Activated T-cell treated with anti-CD3 and anti-CD28 coated beads for 1 hour (primary cell): Measurements from ENCODE around the gene TTC3.
"Not testable (repeated sequence)": the region's sequence is repeated elsewhere in the genome, so short reads cannot be mapped to it uniquely, and the experiment has no call there.

ENCODE experiments used
- DNase-seq: peaks from one replicate; pipeline ENCODE4 v3.0.0-alpha.2; 2020; ENCODE audit warnings: low read depth

The TTC3 gene

DNA sequence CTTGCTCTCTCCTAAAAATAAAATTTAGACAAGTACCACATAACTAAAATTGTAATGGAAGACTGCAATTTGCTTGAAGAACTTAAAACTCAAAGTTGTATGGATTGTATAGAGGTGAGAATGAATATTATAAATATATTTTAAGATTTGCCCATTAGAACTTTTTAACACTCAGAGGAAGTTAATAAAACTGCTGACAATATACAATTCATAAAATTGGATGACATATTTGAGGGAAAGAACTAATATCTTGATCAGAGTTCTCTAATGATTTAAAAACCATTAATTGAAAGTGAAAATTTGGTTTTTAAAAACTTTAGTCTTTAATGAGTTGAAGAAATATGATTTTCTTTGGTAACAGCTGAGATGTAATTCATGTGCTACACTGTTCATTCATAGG lies 20.9 kb downstream of the TTC3 start:
- no peak for DNase-seq

DNA sequence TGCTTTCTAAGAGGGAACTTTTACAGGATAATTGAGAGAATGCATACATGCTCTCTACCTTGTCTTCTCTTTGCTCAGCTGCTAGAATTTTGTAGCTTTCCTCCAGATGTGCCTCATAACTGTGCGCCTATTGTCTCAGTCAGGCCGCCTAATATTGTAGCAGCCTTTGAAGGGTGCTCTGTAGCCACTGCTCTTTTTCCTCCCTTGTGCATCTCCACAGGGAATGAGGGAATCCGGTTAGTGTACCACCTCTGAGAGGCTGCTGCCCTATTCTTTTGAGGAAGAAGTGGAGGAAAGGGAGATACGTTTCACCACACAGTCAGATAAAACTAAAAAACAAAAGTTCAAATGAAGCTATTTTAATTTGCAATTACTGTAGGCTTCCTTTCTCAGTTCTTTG lies 22.8 kb downstream of the TTC3 start:
- DNase-seq, result no peak

DNA sequence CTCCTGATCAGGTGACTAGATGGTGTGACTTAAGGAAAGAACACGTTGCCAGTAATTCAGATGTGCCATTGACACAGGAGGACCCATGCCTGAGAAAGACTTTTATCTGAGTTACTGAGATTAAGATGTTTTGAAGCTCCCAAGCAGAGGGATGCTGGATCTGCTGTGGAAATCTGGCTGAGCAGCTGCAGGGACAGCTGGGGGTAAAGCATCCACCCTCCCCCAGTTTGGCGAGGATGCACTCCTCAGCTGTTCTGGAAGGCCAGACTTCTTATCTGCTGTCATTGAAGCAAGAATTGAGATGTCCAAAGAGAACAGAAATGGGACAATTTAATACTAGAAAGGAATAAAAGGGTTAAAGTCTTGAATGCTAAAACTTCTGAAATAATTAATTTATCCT lies 25.7 kb downstream of the TTC3 start:
- DNase-seq, result no peak

DNA sequence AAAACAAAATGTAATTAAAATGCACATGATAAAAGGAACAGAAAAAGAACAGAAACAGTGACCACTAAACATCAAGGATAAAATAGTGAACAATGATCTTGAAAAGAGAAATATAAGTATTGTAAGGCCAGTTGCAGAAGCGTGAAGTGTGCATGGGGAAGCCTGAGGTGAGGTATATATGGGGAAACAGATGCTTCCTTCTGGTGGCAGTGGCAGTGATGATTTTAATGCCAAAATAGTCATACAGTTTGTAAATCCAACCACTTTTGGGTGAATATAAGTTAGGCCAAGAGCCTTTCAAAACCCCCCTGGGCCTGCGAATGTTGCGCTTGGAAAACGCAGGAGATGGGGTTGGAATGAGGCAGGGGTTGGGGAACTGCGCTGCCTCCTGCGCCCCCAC lies 27.3 kb downstream of the TTC3 start:
- no peak for DNase-seq

DNA sequence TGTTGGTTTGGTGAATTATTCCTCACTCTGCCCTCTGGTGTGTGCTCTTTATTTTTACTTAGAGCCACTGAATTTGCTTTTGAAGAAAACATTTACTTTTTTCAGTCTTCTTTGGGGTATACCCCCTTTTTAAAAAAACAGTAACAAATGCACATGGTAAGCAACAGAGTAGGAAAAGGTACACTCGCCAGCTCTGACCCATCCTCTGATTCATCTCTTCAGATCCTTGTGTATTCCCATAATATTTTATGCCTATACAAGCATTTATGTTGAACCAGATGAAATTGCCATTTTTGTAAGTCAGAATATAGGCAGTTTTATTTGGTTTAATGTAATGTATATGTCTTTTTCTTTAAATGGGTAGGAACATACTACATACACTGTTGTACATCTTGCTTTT lies 28.3 kb downstream of the TTC3 start:
- DNase-seq, result no peak

DNA sequence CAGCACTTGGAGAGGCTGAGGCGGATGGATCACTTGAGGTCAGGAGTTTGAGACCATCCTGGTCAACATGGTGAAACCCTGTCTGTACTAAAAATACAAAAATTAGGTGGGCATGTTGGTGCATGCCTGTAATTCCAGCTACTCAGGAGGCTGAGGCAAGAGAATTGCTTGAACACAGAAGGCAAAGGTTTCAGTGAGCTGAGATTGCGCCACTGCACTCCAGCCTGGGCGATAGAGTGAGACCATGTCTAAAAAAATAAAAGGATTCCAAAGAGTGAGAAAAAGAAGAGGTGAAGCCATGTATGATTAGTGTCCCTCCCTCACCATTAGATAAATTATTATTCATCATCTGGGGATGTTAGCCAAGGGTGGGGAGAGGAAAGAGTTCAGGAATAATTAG lies 29.7 kb downstream of the TTC3 start:
- not testable (repeated sequence) for DNase-seq

DNA sequence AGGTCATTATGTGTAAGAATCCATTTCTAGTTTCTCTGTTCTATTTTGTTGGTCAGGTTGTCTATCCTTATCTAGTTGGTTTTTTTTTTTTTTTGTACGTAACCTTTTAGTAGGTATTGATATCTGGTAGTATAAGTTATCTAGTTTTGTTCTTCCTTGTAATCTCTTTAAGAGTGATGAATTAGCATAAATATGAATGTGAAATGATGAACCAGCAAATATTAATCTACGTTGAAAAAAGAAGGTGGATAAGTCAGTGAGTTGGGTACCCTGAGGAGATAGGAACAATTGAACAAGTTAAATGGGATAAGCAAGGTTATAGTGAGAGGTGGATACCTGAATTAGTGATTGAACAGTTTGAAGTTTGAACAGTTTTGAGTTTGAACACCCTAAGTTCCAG lies 33.9 kb downstream of the TTC3 start:
- DNase-seq, result no peak

DNA sequence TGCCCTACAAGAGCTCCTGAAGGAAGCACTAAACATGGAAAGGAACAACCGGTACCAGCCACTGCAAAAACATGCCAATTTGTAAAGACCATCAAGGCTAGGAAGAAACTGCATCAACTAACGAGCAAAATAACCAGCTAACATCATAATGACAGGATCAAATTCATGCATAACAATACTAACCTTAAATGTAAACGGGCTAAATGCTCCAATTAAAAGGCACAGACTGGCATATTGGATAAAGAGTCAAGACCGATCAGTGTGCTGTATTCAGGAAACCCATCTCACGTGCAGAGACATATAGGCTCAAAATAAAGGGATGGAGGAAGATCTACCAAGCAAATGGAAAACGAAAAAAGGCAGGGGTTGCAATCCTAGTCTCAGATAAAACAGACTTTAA lies 38.0 kb downstream of the TTC3 start:
- DNase-seq, result not testable (repeated sequence)

DNA sequence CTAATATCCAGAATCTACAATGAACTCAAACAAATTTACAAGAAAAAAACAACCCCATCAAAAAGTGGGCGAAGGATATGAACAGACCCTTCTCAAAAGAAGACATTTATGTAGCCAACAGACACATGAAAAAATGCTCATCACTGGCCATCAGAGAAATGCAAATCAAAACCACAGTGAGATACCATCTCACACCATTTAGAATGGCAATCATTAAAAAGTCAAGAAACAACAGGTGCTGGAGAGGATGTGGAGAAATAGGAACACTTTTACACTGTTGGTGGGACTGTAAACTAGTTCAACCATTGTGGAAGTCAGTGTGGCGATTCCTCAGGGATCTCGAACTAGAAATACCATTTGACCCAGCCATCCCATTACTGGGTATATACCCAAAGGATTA lies 41.2 kb downstream of the TTC3 start:
- DNase-seq, result not testable (repeated sequence)

DNA sequence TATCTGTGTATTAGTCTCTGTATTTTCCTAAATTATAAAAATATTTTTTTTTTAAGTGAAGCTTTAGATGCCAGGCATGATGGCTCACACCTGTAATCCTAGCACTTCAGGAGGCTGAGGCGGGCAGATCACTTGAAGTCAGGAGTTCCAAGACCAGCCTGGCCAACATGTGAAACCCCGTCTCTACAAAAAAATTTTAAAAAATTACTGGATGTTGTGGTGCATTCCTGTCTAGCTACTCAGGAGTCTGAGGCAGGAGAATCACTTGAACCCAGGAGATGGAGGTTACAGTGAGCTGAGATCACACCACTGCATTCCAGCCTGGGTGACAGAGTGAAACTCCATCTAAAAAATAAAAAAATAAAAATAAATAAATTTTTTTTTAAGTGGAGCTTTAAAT lies 43.4 kb downstream of the TTC3 start:
- not testable (repeated sequence) for DNase-seq

DNA sequence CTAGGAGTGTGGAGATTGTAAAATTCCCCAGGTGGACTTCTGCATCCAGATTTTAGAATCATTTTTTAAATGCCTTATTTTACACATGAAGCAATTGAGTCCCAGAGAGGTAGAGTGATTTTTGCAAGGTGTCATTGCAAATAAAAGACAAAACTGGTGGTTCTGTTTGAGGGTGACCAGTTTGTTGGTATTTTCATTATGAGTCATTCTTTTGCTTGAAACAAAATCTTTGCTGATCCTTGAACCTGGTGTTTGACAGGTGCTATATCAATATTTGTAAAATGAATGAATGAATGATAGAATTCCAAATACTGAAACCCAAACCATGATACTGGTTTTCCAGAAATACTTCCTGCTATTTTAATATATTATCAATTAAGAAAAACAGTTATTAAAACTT lies 44.1 kb downstream of the TTC3 start:
- no peak for DNase-seq

DNA sequence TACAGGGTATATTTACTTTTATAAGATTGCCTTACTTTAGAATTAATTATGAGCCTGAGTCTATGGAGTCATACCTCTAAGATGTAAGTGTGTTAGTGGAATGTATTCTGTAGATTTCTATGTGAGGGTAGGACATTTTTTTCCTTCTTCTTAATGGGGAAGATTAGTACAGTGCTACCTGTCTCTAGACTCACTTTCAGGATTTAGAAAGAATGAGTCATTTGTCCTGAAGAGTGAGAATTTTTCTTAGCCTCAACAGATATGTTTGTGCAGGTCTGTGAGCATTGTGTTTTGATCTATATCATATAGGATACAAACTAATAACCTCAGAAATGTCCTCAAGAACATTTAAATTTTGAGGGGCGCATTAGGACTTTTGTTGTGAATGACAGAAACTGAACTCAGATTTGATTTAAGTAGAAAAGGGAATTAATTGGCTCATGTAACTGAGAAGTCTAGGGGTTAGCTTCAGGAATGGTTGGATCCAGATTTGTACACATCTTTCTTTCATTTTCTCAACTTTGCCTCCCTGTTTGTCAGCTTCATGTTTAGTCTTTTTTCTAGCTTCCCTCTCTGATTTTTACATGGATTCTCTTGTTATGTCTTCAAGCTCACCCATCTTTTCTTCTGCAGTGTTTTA lies 45.3 kb downstream of the TTC3 start:
- no peak for DNase-seq

DNA sequence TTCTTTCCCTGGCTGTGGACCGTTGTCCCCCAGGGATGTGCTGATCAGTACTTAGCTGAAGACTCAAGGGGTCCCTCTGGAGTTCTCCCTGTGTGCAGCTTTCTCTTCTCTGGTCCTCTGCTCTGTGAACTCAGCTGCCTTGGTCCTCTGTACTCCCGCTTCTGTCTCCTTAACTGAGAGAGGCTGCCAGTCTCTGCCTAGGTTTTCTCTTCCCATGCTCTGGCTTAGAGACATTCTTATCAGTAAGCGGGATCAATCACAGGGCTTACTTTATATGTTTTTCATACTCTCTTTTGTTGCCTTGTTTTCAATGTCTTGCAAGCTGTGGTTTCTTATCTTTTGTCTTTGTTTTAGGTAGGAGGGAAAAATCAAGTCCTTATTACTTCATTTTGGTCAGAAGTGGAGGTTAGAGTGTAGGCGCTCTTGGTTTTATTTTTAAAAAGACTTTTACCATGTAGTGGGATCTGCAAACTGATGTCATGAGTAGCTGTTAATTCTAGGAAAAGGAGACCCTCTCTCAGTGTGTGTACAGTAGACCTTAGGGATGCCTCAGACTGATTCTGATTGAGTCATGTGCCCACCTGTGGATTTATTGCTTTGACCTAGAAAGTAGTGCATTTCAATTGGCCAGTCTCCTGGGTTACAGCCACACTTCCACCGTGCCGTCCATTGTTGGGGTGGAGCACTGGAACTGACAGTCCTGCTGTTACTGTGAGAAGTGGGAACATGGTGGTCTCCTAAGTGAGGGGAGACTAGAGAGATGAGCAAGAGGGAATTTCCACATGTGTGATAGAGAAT lies 46.6 kb downstream of the TTC3 start:
- no peak for DNase-seq

DNA sequence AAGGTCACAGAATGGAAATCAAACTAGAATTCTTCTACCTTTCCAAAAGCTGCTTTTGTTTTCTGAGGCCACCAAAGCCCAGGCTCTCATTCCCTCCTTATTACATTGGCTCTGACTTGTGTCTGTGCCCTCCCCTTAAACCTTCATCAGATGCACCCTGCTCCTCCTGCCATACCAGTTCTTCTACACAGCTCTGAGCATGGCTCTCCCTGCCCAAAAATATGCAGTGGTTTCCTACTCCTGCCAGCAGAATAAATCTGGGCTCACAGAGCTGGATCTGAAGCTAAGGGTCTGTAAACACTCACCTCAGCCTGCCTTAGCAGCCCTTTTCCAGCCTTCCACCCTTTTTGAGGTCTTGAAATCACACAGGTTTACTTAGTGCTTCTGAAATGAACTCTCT lies 55.0 kb downstream of the TTC3 start:
- no peak for DNase-seq

DNA sequence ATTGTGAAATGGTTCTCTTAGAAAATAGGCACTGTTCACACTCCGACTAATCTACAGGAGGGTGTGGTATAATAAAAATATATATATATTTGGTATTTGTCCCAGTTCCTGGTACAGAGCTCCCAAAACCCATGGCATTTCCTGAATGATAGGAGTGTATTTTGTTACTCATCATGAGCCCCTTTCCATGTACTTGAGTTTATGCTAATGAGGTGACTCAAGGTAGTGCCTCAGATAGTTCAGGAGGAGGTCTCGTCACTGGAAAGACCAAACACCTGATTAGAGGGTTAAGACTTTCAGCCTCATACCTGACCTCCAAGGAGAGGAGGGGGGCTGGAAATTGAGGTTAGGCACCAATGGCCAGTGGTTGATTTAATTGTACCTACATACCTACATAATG lies 57.9 kb downstream of the TTC3 start:
- DNase-seq, result no peak

DNA sequence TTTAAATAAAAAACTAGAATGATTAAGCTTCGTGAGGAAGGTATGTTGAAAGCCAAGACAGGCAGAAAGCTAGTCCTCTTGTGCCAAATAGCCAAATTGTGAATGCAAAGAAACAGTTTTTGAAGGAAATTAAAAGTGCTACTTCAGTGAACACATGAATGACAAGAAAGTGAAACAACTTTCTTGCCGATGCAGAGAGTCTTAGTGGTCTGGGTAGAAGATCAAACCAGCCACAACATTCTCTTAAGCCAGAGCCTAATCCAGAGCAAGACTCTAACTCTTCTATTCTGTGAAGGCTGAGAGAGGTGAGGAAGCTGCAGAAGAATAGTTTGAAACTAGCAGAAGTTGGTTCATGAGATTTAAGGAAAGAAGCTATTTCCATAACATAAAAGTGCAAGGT lies 63.2 kb downstream of the TTC3 start:
- no peak for DNase-seq

DNA sequence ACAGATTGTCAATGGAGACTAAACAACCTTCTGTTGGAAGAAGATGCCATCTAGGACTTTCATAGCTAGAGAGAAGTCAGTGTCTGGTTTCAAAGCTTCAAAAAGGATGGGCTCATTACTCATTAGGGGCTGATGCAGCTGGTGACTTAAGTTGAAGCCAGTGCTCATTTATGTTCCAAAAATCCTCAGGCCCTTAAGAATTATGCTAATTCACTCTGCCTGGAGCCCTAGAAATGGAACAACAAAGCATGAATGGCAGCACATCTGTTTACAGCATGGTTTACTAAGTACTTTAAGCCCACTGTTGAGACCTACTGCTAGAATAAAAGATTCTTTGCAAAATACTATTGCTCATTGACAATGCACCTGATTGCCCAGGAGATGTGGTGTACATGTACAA lies 63.7 kb downstream of the TTC3 start:
- DNase-seq, result no peak

DNA sequence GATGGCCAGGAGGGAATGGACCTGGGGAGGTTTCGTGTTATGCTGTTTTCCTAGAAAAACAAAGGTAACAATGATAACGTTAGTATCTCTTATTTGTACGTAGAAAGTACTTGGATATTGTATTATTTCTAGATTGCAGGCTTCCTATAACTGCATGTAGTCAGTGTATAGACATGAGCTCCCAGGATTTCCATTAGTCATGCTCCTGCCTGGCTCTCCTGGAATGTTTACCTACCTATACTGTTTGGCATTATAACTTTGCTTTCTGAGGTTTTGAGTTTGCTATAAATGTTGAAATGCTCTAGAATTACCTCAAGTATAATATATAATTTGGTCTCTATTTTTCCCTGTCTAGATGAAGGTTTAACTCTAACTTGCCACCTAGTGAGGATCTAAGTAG lies 66.1 kb downstream of the TTC3 start:
- DNase-seq, result no peak

DNA sequence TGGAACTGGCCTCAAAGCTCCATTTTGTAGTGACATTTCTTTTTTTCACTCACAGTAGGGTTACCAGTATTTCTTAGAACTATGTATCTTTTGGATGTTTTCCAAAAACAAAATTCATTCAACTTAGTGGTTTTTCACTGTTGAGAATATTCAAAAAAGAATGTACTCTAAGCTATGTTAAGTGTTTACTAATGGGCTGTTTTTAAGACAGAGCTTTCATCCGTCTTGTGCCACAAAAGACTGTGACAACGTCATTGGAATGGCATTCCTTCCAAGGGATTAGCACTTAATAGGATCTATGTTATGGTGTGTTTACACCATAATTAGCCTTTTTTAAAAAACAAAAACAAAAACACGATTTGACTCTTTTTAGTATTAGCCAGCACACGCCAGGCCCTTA lies 66.8 kb downstream of the TTC3 start:
- DNase-seq, result no peak

DNA sequence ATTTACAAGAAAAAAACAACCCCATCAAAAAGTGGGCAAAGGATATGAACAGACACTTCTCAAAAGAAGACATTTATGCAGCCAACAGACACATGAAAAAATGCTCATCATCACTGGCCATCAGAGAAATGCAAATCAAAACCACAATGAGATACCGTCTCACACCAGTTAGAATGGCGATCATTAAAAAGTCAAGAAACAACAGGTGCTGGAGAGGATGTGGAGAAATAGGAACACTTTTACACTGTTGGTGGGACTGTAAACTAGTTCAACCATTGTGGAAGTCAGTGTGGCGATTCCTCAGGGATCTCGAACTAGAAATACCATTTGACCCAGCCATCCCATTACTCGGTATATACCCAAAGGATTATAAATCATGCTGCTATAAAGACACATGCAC lies 70.3 kb downstream of the TTC3 start:
- not testable (repeated sequence) for DNase-seq

DNA sequence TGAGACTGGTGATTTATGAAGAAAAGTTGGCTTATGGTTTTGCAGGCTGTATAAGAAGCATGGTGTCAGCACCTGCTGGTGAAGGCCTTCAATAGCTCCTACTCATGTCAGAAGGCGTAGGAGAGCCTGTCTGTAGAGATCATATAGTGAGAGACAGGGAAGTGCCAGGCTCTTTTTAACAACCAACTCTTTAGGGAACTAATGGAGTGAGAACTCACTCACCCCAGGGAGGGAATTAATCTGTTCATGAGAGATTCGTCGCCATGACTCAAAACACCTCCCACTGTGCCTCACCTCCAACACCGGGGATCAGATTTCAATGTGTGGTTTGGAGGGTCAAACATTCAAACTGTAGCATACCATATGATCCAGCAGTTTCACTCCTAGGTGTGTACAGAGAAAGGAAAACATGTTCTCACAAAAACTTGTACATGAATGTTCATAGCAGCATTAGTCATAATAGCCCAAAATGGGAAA lies 72.6 kb downstream of the TTC3 start:
- no peak for DNase-seq

DNA sequence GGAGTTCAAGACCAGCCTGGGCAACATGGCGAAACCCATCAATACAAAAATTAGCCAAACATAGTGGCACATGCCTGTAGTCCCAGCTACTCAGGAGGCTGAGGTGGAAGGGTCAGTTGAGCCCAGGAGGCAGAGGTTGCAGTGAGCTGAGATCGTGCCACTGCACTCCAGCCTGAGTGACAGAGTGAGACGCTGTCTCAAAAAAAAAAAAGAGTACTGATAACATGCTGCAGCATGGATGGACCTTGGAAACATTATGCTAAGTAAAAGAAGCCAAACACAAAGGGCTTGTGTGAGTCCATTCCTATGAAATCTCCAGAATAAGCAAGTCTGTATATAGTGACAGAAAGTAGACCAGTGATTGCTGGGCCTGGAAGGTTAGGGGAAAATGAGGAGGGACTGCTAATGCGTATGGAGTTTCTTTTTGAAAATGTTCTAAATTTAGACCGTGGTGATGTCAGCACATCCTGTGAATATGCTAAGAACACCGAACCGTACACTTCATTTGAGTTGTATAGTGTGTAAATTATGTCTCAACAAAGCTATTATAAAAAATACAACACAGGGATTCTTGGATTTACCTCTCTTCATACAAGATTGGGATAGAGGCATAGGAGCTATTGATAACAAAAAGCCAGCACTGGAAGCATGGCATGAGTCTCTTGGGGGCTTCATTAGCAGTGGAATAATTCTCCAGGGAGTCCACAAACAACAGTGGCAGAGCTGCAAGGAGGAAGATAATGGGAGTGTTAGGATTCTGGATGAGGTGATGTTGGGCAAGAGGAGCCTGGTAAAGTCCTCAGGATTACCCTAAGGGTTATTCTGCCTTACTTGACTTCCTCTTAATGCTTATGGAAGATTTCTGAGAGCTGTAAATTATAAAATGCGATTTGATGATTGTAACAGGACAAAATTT lies 73.5 kb downstream of the TTC3 start:
- no peak for DNase-seq

DNA sequence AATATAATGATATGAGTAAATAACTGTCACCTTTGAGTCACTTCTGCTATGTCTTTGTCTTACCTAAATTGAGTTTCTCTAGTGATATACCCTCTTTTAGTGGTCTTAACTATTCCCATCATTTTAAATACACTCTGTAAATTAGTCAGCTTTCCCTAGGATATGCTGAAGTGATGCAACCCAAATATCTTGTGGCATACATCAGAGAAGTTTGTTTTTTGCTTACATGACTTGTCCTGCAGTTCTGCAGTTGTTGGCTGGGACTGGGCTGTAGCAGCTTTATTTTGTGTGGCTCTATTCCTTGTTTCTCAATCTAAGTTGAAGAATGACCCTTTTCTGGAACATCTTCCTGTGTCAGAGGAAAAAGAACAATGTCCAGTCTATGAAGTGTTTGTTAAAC lies 76.4 kb downstream of the TTC3 start:
- DNase-seq, result no peak
